ENCODE measurements around the gene CDC27.

DNA sequence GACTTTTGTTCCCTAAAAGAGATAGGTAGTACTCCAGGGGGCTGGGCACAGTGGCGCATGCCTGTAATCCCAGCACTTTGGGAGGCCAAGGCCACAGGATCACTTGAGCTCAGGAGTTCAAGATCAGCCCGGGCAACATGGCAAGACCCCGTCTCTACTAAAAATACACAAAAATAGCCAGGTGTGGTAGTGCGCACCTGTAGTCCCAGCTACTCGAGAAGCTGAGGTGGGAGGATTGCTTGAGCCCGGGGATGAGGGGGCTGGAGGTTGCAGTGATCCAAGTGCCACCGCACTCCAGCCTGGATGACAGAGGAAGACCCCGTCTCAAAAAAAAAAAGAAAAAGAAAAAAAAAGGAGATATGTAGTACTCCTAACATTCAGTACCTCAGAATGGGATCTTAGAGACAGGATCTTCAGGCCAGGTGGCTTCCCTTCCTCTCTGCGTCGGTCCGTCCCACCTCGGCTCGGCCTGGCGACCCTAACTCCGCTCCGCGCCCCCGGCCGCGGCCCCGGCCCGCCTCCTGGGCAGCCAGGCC, 89.6 kb downstream of the CDC27 start:
- TF ChIP-seq POLR2A (IDR thresholded peaks at IDR 0.05; ENCODE audit: low read depth, low read length): no peak
- no peak for TF ChIP-seq POLR2AphosphoS5 (IDR thresholded peaks at IDR 0.05; ENCODE audit: low read depth, low read length)
- TF ChIP-seq TAF1 (IDR thresholded peaks at IDR 0.05; ENCODE audit: borderline replicate concordance, low read depth, low read length): no peak

Data from GM12892 (cell line).